ENCODE data around the gene WDR5B.
"Not testable (repeated sequence)": the region's sequence is repeated elsewhere in the genome, so short reads cannot be mapped to it uniquely, and the experiment has no call there.

WDR5B gene

DNA sequence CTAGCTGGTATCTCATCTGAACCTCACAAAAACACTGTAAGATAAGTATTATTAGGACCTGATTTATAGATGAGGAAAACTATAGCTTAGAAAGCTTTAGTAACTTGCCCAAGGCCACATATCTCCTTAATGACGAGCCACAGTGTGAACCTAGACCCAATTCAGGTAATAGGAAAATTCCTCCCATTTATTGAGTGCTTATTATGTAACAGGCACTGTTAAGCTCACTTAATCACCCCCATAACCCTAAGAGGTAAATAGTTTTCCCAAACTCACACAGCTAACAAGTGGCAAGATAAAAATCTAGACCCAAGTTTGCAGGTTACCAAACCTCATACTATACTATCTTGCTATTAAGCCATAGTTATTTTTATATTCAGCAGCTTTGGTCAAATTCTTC lies 7.9 kb downstream of the WDR5B start:
- DNase-seq = no peak

GRCh38 chr3:122406198-122406597 lies 9.7 kb downstream of the WDR5B start:
- DNase-seq = no peak

GRCh38 chr3:122405015-122405414 lies 10.8 kb downstream of the WDR5B start:
- no peak for DNase-seq

DNA sequence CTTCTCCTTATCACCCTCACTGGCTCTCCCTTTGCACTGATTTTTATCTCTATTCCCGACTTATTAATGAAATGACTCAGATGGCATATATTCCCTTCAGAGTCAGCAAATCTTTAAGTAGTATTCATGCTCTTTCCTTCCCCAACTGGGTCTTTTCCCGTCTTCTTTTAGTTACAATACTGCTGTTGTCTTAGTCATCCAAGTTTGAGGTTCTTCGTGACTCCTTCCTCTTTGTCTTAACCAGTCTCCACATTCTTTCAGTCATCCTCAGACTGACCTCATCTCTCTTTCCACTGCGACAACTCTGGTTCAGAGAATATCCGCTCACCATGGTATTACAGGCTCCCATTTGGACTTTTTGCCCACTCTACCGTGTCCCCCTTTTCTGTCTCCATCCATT lies 12.4 kb downstream of the WDR5B start:
- DNase-seq = no peak

- DNase-seq = no peak
These were observed 16.9 kb downstream of the WDR5B start for GRCh38 chr3:122398920-122399319.

DNA sequence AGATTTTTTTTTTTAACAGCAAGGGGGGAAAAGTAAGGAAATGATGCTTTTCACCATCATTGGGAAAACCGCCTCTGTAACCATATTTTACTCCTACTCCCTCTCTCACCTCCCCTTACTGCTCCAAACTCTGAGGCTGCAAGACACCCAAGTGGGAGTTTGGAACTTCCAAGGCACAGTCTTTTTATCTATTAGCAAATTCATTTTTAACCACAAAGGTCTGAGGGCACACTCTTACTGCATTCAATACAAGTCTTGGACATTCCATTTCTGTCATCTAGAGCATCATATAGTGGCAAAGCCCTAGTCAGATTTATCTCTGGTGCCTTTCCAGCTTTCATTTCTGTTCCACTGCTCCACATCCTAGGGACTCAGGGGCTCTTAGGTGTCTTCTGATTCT lies 18.7 kb downstream of the WDR5B start:
- no peak for DNase-seq

- no peak for DNase-seq
These were observed 19.4 kb downstream of the WDR5B start for GRCh38 chr3:122396511-122396910.

GRCh38 chr3:122395582-122395981 lies 20.3 kb downstream of the WDR5B start:
- no peak for DNase-seq

DNA sequence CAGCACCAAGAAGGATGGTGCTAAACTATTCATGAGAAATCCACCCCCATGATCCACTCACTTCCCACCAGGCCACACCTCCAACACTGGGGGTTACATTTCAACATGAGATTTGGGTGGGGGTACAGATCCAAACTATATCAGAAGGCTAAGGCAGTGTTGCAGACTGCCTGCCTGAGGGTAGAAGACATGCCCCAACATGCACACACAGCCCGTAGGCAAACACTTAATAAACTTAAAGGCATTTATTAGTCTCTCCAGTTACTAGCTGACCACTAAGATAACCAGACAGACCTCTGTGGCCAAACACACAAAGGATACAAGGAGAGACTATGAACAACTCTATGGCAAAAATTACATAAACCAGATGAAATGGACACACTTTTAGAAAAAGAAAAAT lies 21.7 kb downstream of the WDR5B start:
- DNase-seq = no peak

DNA sequence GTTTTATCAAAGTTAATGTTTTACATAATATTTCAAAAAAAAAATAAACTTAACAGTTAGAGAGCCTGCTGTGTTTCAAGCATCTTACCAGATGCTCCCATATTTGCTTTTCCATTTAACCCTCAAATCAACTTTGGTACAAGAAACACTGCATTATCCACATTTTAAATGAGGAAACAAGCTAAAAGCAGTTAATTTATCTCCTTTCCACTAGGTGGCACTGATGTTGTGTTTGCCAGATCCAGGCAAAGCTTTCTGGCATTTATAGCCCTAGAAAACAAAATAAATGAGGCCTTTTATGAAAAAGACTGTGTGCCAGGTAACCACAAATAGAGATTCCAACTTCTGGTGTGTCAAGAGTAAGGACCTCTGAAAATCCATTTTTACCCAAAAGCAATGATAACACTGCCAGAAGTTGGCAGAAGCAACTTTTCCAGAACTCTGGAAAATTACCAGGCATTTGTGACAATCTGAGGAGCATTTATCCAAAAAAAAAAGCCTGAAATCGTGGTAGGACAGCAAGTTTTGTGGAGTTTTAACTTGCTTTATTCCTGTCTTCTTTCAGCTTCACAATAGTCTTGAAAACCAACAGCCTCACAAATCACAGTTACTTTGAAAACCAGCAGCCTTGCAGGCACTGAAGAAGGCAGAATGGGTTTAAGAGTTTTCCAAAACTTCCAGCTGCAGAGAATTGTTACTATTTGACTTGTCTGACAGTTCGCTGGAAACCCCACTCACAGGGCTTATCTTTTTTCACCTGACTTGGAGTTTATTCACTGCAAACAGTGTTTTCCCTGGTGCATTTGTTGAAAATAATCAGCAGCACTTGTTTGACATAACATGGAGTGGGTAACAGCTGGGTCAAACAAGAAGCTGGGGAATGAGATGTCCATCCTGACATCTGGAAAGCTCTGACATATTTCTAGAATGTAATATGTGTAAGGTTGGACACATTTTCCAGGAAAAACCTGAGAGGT lies 22.7 kb downstream of the WDR5B start:
- no peak for DNase-seq

DNA sequence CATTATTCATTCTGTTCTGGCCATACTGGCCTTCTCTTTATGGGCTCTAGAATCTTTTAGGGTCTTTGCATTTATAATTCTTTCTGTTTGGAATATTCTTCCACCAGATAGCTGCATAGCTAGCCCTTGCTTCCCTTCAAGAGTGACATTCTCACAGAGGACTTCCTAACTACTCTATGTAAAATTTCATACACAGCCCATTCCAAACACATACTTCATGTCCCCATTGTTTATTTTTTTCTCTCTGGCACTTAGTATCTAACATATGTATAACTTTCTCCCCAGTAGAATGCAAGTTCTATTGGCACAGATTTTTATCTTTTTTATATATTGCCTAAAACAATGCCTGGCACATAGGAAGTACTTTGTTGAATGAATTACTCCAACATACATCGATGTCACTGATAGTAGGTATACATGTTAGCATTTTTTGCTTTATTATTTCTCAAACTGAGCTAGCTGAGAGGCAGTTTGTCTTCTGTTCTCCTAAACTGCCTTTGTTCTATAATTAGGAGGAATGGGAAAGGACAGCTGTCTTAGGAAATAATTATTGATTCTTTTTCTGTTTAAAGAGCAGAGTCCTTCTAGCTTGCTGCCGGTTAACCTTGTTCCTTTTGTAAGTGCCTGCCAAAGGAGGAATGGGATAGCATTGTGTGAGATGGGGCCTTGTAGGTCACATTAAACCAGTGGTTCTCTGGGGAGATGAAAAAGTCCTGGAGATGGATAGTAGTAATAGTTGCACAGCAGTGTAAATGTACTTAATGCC lies 24.0 kb downstream of the WDR5B start:
- DNase-seq = no peak

- DNase-seq = no peak
These were observed 25.2 kb downstream of the WDR5B start for GRCh38 chr3:122390665-122391064.

GRCh38 chr3:122389892-122390291 lies 26.0 kb downstream of the WDR5B start:
- DNase-seq = no peak

- no peak for DNase-seq
These were observed 26.7 kb downstream of the WDR5B start for GRCh38 chr3:122389197-122389596.

- no peak for DNase-seq
These were observed 28.2 kb downstream of the WDR5B start for GRCh38 chr3:122387709-122388108.

DNA sequence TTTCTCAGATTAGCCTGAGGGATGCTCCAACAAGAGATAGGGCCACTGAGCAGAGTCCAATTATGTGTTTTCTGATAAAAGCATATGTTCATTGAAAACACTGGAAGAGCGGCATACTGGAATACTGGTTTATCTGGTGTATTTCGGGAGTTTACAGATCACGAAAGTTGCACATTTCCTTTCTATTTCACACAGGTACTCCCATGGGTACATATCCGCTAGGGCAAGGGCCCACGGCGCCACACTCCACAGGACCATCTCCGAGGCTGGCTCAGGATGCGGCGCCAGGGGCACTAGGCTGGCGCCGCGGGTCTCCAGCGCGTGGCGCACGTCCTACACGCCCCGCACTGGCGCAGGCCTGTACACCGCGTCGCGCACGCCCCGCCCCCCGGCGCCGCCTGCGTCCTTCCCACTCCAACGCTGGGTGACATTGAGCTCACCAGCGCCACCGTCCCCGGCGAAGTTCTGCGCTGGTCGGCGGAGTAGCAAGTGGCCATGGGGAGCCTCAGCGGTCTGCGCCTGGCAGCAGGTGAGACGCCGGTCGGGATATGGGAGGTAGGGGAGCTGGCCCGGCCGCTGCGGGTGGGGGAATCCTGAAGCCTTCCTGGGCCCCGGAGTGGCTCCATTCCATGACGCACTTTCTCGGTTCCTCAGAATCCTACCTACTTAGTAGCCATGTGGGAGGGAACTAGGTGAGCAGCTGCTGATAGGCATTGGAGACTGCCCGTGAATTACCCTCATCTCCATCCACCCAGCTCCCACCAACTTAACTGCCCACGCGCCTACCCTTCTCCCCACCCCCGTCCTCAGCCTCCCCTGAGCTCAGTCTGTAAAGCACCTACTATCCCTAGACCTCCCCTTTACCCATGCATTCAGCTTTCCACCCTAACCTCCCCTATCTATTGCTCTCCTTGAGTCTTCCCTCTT lies 31.8 kb downstream of the WDR5B start, which contains the start of gene FAM162A:
FAM162A (plus strand) TSS at position 412 of the 927 bp plus-strand sequence; CDS start at position 496, 84 bp downstream.
- peak; percentile 65 for DNase-seq

GRCh38 chr3:122382888-122383666 lies 32.8 kb downstream of the WDR5B start, which contains the start of gene MIX23:
Gene MIX23 (minus strand): TSS chr3:122383231. CDS start chr3:122383224, 7 bp downstream.
- DNase-seq = peak; percentile 73

- no peak for DNase-seq
These were observed 37.9 kb downstream of the WDR5B start for GRCh38 chr3:122377975-122378374.

DNA sequence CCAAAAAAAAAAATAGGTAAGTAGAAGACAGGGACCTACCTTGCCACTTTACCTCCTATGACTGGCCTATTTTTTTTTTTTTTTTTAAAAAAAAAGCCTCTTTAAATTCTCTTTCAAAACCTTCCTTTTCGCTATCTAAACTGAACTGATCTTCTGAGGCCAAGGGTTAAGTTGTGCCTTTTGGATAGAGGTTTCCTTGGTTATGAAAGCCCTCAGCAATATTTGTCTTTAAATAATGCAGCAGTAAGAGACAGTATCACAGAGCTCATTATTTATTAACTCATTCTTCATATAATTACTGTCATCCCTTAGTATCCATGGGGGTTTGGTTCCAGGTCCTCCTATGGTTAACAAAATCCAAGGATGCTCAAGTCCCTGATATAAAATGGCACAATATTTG lies 41.8 kb downstream of the WDR5B start:
- no peak for DNase-seq

DNA sequence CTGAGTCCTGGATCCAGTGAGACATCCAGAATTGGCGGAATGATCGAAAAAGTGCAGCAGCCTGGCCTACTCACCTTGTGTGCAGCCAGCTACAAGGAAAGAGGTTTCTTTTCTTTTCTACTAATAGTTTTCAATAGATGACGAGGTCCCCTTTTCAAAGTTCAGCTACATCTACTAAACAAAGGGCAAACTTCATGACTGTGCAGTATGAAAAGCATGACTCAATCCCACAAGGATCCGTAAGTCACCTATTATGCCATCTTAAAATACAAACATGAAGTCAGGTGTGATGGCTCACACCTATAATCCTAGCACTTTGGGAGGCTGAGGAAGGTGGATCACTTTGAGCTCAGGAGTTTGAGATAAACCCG lies 49.5 kb downstream of the WDR5B start:
- DNase-seq = no peak

GRCh38 chr3:122365582-122366378 lies 50.1 kb downstream of the WDR5B start:
- not testable (repeated sequence) for DNase-seq

Data from NCI-H1417 treated with DMSO at 0.1 percent for 48 hours (cell line).